SK-N-SH (cell line): ENCODE results near the gene ILF3. TPM values are rescaled to one million over a fixed set of nuclear protein-coding genes. Genes with fewer than 3 reads are reported as not detected.
A peak's percentile ranks its signal among the peaks of the same experiment; 100 is the strongest.

Experiments
- CTCF ChIA-PET: fragments of 300-600, 350-600 bp; formaldehyde crosslinking; extraction: SDS; loops from one replicate; lab custom pipeline; 2021; lab: Yijun Ruan, JAX
- POLR2A ChIA-PET: fragments of 350-600 bp; sonication (Branson Sonifier 250); formaldehyde crosslinking; extraction: SDS; loops from one replicate; lab custom pipeline; 2020; ENCODE audit warnings: antibody characterized with exemption, inconsistent platforms; lab: Yijun Ruan, JAX
- DNase-seq: peaks from one replicate; pipeline ENCODE4 v3.0.0; 2012
- H2AFZ ChIP-seq: fragments of 200-600 bp; sonication (generic); 2 replicates; pipeline ENCODE4 v1.8.1; 2016; ENCODE audit warnings: antibody characterized with exemption, mild to moderate bottlenecking, low read depth
- H3F3A ChIP-seq: fragments of 200-600 bp; sonication (generic); replicated peaks from 2 replicates; pipeline ENCODE3; 2016; ENCODE audit warnings: antibody characterized with exemption, mild to moderate bottlenecking; ENCODE audit not compliant: insufficient read depth
- H3K27ac ChIP-seq, 2 experiments: fragments of 200-500 bp in 1 of 2; fragments of 200-600 bp in 1 of 2; sonication (Bioruptor generic) in 1 of 2; sonication (generic), shearing (Covaris generic) in 1 of 2; 2 replicates each; pipeline versions ENCODE4 v1.5.1 to v1.6.1; 2014 to 2016; ENCODE audit warnings: low read depth in 2 of 2, inconsistent platforms in 1 of 2, low read length in 1 of 2, mild to moderate bottlenecking in 1 of 2, mixed read lengths in 1 of 2
- H3K27me3 ChIP-seq: fragments of 200-600 bp; sonication (generic), shearing (Covaris generic); 2 replicates; pipeline ENCODE4 v1.6.1; 2016; ENCODE audit warnings: mixed run types; ENCODE audit not compliant: insufficient read depth
- H3K36me3 ChIP-seq, 2 experiments: fragments of 200-500 bp in 1 of 2; fragments of 200-600 bp in 1 of 2; sonication (Bioruptor generic) in 1 of 2; sonication (generic) in 1 of 2; replicated peaks in 1 of 2; 2 replicates each; pipeline versions ENCODE3 to v1.5.1; 2014 to 2016; ENCODE audit warnings: low read length in 1 of 2, mild to moderate bottlenecking in 1 of 2; ENCODE audit not compliant: insufficient read depth in 2 of 2, control insufficient read depth in 1 of 2
- H3K4me1 ChIP-seq, 2 experiments: fragments of 200-500 bp in 1 of 2; fragments of 200-600 bp in 1 of 2; sonication (Bioruptor generic) in 1 of 2; sonication (generic), shearing (Covaris generic) in 1 of 2; 2 replicates each; pipeline versions ENCODE4 v1.5.1 to v1.6.1; 2014 to 2016; ENCODE audit warnings: low read depth in 1 of 2, low read length in 1 of 2, mixed run types in 1 of 2; ENCODE audit not compliant: insufficient read depth in 2 of 2, control insufficient read depth in 1 of 2
- H3K4me2 ChIP-seq: fragments of 200-600 bp; sonication (generic), shearing (Covaris generic); 2 replicates; pipeline ENCODE4 v1.6.1; 2017; ENCODE audit warnings: mixed run types
- H3K4me3 ChIP-seq, 2 experiments: fragments of 200-500 bp in 1 of 2; fragments of 200-600 bp in 1 of 2; sonication (Bioruptor generic) in 1 of 2; sonication (generic), shearing (Covaris generic) in 1 of 2; 2 replicates each; pipeline versions ENCODE4 v1.5.1 to v1.8.1; 2014 to 2016; ENCODE audit warnings: low read depth in 2 of 2, inconsistent platforms in 1 of 2, low read length in 1 of 2, mild to moderate bottlenecking in 1 of 2, mixed read lengths in 1 of 2, moderate library complexity in 1 of 2
- H3K79me2 ChIP-seq: fragments of 200-600 bp; sonication (generic); 2 replicates; pipeline ENCODE4 v1.8.1; 2017; ENCODE audit warnings: mild to moderate bottlenecking; ENCODE audit not compliant: insufficient read depth
- H3K9ac ChIP-seq: fragments of 200-600 bp; sonication (generic); 2 replicates; pipeline ENCODE4 v1.6.1; 2017; ENCODE audit warnings: mixed run types
- H3K9me2 ChIP-seq: fragments of 200-600 bp; sonication (generic); 2 replicates; pipeline ENCODE4 v1.6.1; 2017; ENCODE audit warnings: mixed run types
- H3K9me3 ChIP-seq: fragments of 200-600 bp; sonication (generic); 2 replicates; pipeline ENCODE4 v1.6.1; 2017; ENCODE audit warnings: mixed run types, mild to moderate bottlenecking, moderate library complexity
- H4K20me1 ChIP-seq: fragments of 200-600 bp; sonication (generic); 2 replicates; pipeline ENCODE4 v1.6.1; 2017; ENCODE audit warnings: mild to moderate bottlenecking, mixed run types; ENCODE audit not compliant: insufficient read depth
- CHD2 ChIP-seq: fragments of 150-350 bp; IDR thresholded peaks from 2 replicates; pipeline ENCODE4 v1.6.1; 2018; ENCODE audit warnings: low read length; ENCODE audit not compliant: partially characterized antibody
- FOXM1 ChIP-seq: IDR thresholded peaks from 2 replicates; pipeline ENCODE4 v1.4.0; 2012; ENCODE audit warnings: low read depth, mild to moderate bottlenecking
- IRF3 ChIP-seq: fragments of 150-350 bp; IDR thresholded peaks from 2 replicates; pipeline ENCODE4 v1.6.1; 2016; ENCODE audit warnings: mild to moderate bottlenecking, low read depth, low read length
- JUND ChIP-seq: IDR thresholded peaks from 2 replicates; pipeline ENCODE4 v1.4.0; 2012
- MEF2A ChIP-seq: IDR thresholded peaks from 2 replicates; pipeline ENCODE4 v1.4.0; 2012; ENCODE audit warnings: low read depth, borderline replicate concordance
- RCOR1 ChIP-seq: fragments of 150-350 bp; IDR thresholded peaks from 2 replicates; pipeline ENCODE4 v1.6.1; 2017; ENCODE audit warnings: antibody characterized with exemption, low read length
- RFX5 ChIP-seq: IDR thresholded peaks from 2 replicates; pipeline ENCODE4 v1.6.1; 2012; ENCODE audit warnings: mild to moderate bottlenecking, improper control_type of control experiment, low read length
- RXRA ChIP-seq: IDR thresholded peaks from 2 replicates; pipeline ENCODE4 v1.4.0; 2012; ENCODE audit warnings: low read depth, mild to moderate bottlenecking, borderline replicate concordance
- SIN3A ChIP-seq: IDR thresholded peaks from 2 replicates; pipeline ENCODE4 v1.6.1; 2012; ENCODE audit warnings: low read depth, mild to moderate bottlenecking, low read length, moderate library complexity, borderline replicate concordance
- SMC3 ChIP-seq: IDR thresholded peaks from 2 replicates; pipeline ENCODE4 v1.6.1; 2012; ENCODE audit warnings: low read depth, low read length, improper control_type of control experiment
- TEAD4 ChIP-seq: IDR thresholded peaks from 2 replicates; pipeline ENCODE4 v1.4.0; 2012; ENCODE audit warnings: mild to moderate bottlenecking, borderline replicate concordance; ENCODE audit not compliant: insufficient read depth
- USF2 ChIP-seq: fragments of 150-350 bp; IDR thresholded peaks from 2 replicates; pipeline ENCODE4 v1.6.1; 2017; ENCODE audit warnings: antibody characterized with exemption, low read length, low read depth, borderline replicate concordance
- YY1 ChIP-seq: IDR thresholded peaks from 2 replicates; pipeline ENCODE4 v1.4.0; 2012; ENCODE audit warnings: low read depth, mild to moderate bottlenecking
- WGBS: methylation state at CpG from one replicate; pipeline ENCODE4 v1.1.6; 2017; ENCODE audit warnings: low lambda C conversion rate; 5-methylcytosine and 5-hydroxymethylcytosine counted together
- polyA plus RNA-seq, 3 experiments: library from polyadenylated mRNA; depleted of rRNA; stranded (reverse); fragments of >200 nt; gene quantifications; 2 replicates each; pipeline ENCODE4 v1.2.3, GENCODE V29; 2012
- TF ChIP-seq, protein P1 (sequence below): IDR thresholded peaks from 2 replicates; pipeline ENCODE4 v1.4.0; 2012; ENCODE audit warnings: low read depth
- TF ChIP-seq, protein P2 (sequence below): IDR thresholded peaks from 2 replicates; pipeline ENCODE4 v1.6.1; 2012; ENCODE audit warnings: mild to moderate bottlenecking, low read depth, low read length, moderate library complexity
- TF ChIP-seq, protein P3 (sequence below): IDR thresholded peaks from 2 replicates; pipeline ENCODE4 v1.4.0; 2012; ENCODE audit warnings: low read depth, borderline replicate concordance

Gene ILF3
- polyA plus RNA-seq, 1 of the 3 experiments (the other 2 are of a cell fraction): 229 TPM

DNA sequence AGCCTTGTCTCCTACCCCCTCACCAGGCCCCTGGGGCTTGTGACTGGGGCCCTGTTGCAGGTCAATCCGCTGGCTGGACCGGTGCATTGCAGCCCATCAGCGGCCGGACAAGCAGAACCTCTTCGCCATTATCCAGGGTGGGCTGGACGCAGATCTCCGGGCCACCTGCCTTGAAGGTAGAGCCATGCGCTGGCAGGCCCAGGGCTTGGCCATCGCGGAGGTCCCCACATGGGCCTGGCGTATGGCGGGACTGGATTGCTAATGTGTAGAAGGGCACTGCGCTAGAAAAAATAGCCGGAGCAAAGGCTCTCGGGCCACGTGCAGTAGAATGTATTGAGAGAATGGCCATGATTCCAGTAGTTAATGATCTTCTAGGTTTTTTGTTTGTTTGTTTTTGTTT, 53.3 kb downstream of the ILF3 start:
- H3K4me1 ChIP-seq: no peaks in the 10 kb centered on the region
- CTCF ChIA-PET: interaction anchor here (0.6 to 2.8 kb wide), 2 partner anchors 10 to 62 kb away, joined by 3 to 10 read pairs; partner anchors contain the start of gene DNM2

More for the DNA sequence above, 53.3 kb downstream of the ILF3 start:
- Histone ChIP-seq H3K27ac (no peak overlapping the region), H3K4me3 (no peak overlapping the region), H3K9ac (no peak overlapping the region), H3K4me2 (no peak overlapping the region), H3K36me3 (peaks cover 0 to 5% of the 10 kb centered on the region in 2 experiments), H3K27me3 (no peaks in the 10 kb centered on the region), H3K9me3 (no peaks in the 10 kb centered on the region), H3K9me2 (no peaks in the 10 kb centered on the region), H3K79me2 (peaks cover under 1% of the 10 kb centered on the region; the same call in 1 of the 2 replicates), H2AFZ (no peak overlapping the region), H4K20me1 (no peaks in the 10 kb centered on the region), H3F3A (no peaks in the 10 kb centered on the region)
- POLR2A ChIA-PET: no interaction called here
- WGBS: 100% methylated on average over 6 of the region's 16 CpGs
- TF ChIP-seq JUND (no peak), FOXM1 (no peak), YY1 (no peak), SMC3 (no peak), CHD2 (no peak), RCOR1 (no peak), USF2 (no peak), RFX5 (no peak), MEF2A (no peak), SIN3A (no peak), IRF3 (no peak), TEAD4 (no peak), RXRA (no peak)
- TF ChIP-seq, protein P1, sequence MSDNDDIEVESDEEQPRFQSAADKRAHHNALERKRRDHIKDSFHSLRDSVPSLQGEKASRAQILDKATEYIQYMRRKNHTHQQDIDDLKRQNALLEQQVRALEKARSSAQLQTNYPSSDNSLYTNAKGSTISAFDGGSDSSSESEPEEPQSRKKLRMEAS: no peak
- TF ChIP-seq, protein P2, sequence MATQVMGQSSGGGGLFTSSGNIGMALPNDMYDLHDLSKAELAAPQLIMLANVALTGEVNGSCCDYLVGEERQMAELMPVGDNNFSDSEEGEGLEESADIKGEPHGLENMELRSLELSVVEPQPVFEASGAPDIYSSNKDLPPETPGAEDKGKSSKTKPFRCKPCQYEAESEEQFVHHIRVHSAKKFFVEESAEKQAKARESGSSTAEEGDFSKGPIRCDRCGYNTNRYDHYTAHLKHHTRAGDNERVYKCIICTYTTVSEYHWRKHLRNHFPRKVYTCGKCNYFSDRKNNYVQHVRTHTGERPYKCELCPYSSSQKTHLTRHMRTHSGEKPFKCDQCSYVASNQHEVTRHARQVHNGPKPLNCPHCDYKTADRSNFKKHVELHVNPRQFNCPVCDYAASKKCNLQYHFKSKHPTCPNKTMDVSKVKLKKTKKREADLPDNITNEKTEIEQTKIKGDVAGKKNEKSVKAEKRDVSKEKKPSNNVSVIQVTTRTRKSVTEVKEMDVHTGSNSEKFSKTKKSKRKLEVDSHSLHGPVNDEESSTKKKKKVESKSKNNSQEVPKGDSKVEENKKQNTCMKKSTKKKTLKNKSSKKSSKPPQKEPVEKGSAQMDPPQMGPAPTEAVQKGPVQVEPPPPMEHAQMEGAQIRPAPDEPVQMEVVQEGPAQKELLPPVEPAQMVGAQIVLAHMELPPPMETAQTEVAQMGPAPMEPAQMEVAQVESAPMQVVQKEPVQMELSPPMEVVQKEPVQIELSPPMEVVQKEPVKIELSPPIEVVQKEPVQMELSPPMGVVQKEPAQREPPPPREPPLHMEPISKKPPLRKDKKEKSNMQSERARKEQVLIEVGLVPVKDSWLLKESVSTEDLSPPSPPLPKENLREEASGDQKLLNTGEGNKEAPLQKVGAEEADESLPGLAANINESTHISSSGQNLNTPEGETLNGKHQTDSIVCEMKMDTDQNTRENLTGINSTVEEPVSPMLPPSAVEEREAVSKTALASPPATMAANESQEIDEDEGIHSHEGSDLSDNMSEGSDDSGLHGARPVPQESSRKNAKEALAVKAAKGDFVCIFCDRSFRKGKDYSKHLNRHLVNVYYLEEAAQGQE: no peak
- TF ChIP-seq, protein P3, sequence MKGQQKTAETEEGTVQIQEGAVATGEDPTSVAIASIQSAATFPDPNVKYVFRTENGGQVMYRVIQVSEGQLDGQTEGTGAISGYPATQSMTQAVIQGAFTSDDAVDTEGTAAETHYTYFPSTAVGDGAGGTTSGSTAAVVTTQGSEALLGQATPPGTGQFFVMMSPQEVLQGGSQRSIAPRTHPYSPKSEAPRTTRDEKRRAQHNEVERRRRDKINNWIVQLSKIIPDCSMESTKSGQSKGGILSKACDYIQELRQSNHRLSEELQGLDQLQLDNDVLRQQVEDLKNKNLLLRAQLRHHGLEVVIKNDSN: no peak
- DNase-seq: peak; percentile 10
